HUDEP-2 (cell line): ENCODE measurements around the gene RELT.
A peak's percentile ranks its signal among the peaks of the same experiment; 100 is the strongest.

Source experiments
- DNase-seq, 76 experiments: peaks; one replicate each; lab custom pipeline; 2025; ENCODE audit not compliant: unreplicated experiment in 76 of 76; lab: John Stamatoyannopoulos, UW

The RELT gene

GRCh38 chr11:73389134-73389525, 12.9 kb downstream of the RELT start:
- DNase-seq = no peak

- DNase-seq = no peak
These were observed 13.7 kb downstream of the RELT start for GRCh38 chr11:73389916-73390315.

GRCh38 chr11:73390601-73391565, 14.7 kb downstream of the RELT start:
- no peak for DNase-seq

GRCh38 chr11:73391665-73392064, 15.5 kb downstream of the RELT start:
- DNase-seq = no peak

- DNase-seq = no peak
These were observed 16.2 kb downstream of the RELT start for GRCh38 chr11:73392108-73393010.

GRCh38 chr11:73393011-73393380, 16.8 kb downstream of the RELT start:
- DNase-seq = no peak

DNA sequence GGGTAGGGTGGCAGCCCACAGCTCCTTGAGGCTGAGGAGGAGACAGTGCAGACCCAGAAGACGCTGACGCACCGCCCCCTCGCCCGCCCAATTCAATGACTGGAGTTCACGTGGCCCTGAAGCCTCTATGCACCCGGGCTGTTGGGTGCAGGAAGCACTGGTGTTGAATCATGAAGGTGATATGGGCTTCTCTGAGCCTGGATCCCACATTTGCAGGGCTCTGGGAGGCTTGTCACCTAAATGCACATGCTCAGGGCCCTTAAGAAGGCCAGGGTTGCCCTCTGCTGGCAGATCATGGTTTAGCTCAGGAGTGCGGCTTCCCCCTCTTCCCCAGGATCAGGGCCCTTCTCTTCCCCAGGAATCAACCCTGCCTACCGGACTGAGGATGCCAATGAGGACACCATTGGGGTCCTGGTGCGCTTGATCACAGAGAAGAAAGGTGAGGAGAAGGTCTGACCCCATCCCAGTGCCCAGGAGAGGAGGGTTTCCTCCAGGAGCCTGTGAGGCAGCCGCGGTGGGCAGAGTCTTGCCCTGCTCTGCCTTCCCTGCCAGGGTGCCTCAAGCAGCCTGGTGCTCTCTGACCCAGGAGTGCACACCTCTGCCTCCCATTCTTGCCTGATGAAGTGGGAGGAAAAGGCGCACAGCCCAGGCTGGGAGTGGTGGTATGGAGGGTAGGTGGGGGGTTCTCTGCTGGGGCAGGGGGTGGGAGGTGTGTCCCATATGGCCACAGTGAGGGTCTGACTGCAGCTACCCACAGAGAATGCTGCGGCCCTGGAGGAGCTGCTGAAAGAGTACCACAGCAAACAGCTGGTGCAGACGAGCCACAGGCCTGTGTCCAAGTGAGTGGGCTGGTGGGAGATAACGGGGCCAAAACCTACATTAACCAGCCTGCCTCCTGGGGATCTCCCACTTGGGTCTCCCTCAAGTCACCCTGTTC, 17.5 kb downstream of the RELT start:
- DNase-seq = peak in 62 of 76 experiments; percentile 6 to 76 (median 45)

DNA sequence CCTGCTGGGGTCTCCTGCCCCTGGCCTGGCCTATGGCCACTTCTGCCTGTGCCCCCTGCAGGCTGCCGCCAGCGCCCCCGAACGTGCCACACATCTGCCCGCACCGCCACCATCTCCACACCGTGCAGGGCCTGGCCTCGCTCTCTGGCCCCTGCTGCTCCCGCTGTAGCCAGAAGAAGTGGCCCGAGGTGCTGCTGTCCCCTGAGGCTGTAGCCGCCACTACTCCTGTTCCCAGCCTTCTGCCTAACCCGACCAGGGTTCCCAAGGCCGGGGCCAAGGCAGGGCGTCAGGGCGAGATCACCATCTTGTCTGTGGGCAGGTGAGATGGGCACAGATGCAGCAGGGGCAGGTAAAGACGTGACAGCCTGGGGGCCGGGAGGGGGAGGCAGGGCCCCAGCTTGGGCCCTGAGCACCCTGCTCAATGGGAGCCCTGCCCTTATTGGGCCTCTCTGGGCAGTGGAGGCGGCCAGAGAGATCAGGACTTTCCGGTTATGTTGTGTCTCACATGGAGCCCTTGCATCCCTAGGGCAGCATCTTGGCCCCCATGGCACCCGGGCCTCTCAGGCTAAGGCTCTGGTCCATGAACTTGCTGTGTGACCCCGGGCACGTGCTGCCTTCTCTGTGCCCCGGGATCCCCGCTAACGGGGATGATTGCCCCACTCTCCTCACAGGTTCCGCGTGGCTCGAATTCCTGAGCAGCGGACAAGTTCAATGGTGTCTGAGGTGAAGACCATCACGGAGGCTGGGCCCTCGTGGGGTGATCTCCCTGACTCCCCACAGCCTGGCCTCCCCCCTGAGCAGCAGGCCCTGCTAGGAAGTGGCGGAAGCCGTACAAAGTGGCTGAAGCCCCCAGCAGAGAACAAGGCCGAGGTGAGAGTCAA, 18.5 kb downstream of the RELT start:
- no peak for DNase-seq

GRCh38 chr11:73395297-73396208, 19.4 kb downstream of the RELT start:
- no peak for DNase-seq

DNA sequence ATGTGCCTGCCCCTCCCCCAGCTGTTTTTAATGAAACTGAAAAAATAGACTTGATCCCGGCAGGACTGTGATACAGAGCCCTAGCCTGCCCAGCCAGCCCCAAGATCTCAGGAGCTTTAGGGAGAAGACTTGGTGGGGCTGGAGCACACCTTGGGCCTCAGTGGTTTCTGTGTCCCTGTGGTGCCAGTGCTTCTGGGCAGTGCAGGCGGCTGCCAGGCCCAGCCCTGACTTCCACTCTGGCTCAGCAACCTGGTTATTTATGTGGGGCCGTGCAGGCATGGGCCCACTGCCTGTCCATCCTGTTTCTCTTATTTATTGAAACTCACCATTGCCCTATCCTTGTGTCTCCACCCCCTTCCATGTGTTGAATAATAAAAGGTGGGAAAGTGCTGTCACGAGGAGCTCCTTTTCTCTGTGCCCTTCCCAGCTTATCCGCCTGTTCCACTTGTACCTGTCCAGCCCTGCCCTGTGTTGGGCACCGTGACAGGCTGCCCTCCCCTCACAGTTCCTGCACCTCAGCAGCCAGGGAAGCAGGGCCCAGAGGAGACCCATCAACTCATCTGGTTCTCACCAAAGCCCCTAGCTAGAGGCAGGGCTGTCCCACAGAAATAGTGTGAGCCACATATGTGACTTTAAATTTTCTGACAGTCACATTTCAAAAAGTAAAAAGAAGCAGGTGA, 20.2 kb downstream of the RELT start:
- DNase-seq = no peak

- DNase-seq = no peak
These were observed 20.8 kb downstream of the RELT start for GRCh38 chr11:73396985-73397384.

GRCh38 chr11:73397468-73398131, 21.4 kb downstream of the RELT start:
- DNase-seq = no peak

DNA sequence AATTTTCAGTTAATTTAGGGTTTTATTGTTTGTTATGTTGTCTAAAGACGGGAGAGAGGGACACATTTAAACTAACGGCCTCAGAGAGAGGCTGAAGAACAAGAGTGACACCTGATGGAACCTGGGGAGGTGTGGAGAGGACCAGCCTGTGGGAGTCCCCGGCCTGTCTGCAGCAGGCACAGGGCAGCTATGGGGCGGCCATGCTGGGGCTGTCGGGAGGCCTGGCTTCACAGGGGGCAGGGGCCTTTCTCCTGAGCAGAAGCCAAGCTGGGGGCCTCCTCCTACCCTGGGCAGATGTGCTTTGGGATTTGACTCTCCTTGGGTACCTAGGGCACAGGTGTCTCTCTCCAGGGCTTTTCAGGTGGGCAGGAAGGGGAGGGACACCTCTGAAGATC, 21.9 kb downstream of the RELT start:
- no peak for DNase-seq

- DNase-seq = no peak
These were observed 22.5 kb downstream of the RELT start for GRCh38 chr11:73398721-73399120.

GRCh38 chr11:73399159-73399590, 23.0 kb downstream of the RELT start:
- no peak for DNase-seq

- DNase-seq = peak in 5 of 76 experiments; percentile 17 to 31 (median 21)
These were observed 23.4 kb downstream of the RELT start for GRCh38 chr11:73399636-73400035.

GRCh38 chr11:73400293-73400692, 24.1 kb downstream of the RELT start:
- DNase-seq = no peak
